HG03571 (cell line): ENCODE data around the gene DNAJB1.

Experiments
- ATAC-seq: cut with Tn5 transposase; IDR thresholded peaks from one replicate; pipeline ENCODE4 v1.9.1; 2021; ENCODE audit not compliant: unreplicated experiment

The DNAJB1 gene

DNA sequence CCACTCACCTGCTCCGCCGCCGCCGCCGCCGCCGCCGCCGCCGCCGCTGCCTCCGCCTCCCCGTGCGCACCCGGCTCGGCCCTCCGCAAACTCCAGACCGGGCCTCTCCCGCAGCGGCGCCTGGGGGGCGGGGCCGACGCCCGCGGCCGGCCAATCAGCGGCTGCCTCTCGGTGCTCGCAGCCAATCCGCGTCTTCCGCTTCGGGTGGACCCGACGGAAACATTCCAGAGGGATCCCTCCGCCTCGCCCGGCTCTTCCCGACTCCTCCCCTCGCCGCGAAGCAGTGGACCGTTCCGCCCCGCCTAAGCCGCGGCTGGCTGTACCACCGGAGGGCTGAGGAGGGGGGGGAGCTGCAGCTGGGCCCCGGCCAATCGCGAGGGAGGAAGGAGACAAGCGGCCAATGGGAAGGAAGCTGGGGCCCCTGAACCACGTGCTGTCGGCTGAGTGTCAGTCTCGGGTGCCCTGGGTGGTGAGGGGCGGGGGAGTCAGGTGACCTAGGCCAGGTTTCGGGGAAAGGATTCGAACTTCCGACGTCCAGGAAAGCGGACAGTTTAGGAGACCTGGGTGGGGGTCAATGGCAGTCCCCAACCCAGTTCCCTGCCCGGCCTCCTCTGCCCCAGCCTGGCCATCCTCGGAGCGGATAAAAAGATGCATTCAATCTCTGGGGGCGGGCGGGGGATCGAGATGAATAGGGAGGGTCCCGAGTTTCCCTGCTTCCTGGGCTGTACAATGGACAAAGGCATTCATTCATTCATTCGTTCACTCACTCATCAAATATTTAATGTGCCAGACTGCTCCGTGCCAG, 22.0 kb downstream of the DNAJB1 start, which contains the start of gene GIPC1:
TSS of gene GIPC1 (minus strand) at position 99 of the 805 bp plus-strand sequence. CDS start 13,151 bp downstream, outside the sequence.
- ATAC-seq: peak; percentile 62

DNA sequence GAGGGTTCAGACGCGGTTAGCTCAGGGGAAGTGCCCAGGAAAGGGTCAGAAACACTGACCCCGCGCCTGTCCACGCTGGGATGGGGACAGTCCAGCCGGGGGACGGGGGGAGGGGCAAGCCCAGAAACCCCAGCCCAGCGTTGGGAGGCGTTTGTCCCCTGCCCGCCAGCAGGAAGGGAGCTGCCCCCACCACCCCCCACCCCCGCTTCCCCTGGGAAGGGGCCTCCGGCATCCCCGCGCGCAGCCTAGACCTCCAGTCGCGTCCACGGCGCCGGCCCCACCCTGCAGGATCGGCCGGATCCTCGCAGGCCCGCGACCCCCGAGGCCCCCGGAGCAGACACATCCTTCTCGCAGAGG, 22.5 kb downstream of the DNAJB1 start:
- no peak for ATAC-seq

DNA sequence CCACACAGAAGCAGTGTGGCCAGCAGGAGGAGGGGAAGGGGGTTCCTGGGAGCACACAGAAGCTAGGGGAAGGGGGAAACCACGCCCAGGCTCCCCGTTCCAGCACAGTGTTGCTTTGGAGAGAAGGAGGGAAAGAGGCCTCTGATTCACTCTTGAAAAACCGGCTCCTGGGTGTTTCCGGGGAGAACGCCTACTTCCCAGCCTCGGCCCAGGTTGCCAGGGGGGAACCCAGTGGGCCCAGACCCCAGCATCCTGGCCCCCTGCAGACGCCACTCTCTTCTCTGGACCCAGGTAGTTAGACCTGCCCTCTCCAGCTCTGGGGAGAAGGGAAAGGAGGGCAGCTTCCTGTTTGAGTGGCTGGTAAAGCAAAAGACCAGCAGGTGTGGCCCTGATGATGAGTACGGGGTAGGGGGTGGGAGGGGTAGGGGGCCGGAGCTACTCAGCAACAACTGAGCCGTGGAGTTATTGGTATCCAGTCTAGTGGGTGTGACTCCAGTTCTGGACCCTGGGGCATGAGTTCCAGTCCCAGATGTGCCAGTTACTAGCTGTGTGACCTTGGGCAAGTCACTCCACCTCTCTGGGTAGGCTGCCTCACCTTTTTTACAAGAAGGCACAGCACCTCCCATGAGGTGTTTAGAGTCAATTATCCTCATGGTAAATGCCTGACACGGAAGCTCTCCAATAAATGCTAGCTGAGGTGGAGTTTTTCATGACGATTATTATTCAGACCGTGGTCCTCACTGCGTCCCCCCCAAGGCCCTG, 23.1 kb downstream of the DNAJB1 start:
- ATAC-seq: no peak

- no peak for ATAC-seq
These were observed 23.8 kb downstream of the DNAJB1 start for GRCh38 chr19:14494411-14494810.

- ATAC-seq: no peak
These were observed 25.4 kb downstream of the DNAJB1 start for GRCh38 chr19:14492756-14493337.

DNA sequence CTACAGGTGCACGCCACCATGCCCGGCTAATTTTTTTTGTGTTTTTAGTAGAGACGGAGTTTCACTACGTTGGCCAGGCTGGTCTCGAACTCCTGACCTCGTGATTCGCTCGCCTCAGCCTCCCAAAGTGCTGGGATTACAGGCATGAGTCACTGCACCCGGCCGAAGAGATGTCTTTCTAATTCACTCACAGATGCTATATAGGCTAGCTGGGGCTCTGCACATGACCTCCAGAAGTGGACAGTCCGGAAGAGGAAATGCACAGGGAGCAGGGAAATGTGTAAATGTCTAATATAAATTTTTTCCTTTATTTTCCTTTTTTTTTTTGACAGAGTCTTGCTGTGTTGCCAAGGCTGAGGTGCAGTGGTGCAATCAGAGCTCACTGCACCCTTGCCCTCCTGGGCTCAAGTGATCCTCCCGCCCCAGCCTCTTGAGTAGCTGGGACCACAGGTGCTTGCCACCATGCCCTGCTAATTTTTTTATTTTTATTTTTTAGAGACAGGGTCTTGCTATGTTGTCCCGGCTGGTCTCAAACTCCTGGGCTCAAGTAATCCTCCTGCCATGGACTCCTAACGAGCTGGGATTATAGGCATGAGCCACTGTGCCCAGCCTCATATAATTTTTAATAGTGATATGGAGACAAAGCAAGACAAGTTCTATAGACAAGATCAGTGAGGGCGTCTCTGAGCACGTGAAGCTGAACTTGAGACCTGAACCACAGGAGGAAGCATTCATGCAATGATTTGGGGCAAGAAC, 30.6 kb downstream of the DNAJB1 start:
- ATAC-seq: no peak

- ATAC-seq: no peak
These were observed 35.8 kb downstream of the DNAJB1 start for GRCh38 chr19:14482172-14482941.

- no peak for ATAC-seq
These were observed 37.5 kb downstream of the DNAJB1 start for GRCh38 chr19:14480700-14481079.

DNA sequence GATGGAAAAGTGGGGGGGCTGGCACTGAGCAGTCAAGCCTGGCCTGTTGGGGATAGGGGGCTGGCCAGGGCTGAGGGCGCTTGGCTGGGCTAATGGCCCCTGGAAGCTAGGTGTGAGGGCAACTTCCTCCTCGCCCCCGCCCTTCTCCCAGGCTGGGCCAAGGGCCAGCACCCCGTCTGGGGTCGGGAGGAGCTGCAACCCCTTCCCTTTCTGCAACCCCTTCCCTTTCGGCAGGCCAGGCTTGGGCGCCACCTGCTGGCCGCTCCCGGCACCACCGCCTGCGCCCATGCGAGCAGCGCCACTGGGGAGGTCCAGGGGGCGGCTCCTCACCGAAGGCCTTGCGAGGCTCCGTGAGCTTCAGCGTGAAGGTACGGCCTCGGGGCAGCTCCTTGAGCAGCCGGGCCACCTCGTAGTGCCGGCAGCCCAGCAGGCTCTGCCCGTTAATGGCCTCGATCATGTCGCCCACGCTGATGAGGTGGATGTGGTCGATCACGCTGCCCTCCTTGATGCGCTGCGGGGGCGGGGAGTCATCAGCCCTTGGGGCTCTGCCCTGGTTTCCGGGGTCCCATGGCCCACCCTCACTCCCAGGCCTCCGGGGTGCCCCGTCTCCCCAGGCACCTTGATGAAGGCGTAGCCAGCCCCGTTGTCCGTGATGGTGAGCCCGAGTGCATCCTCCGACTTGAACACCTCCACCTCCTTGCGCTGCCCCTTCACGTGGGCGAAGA, 38.1 kb downstream of the DNAJB1 start:
- ATAC-seq: no peak

GRCh38 chr19:14479309-14479974, 38.8 kb downstream of the DNAJB1 start:
- ATAC-seq: no peak

- no peak for ATAC-seq
These were observed 40.1 kb downstream of the DNAJB1 start for GRCh38 chr19:14478113-14478545.

DNA sequence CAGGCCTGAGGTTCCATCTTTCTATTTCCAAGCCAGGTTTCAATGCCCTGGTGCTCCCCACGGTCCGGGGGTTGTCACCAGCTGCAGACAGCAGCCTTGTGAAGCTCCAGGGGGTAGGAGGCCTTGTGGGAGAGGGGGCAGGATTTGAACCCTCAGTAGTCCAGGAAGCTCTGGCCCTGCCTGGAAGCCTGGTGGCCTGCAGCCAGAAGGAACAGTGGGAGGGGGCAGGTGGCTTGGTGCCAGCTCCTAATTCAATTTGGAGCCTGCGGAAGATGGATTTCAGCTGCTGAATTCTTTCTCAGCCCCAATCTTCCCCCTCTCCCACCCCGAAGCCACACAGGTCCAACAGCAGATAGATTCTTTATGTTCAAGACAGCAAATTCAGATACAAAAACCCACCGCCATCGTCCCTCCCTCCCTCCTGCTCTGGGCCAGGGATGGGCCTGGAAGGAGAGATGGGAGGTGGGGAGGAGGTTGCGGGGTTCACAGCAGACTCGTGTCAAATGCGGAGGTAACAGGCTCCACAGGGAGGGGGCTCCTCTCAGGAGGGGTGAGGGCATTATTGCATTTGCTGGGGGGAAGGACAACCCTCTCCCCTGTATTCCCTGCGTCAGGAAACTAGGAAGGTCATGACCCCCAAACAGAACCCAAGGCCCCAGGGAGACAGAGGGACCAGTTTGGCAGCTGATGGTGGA, 40.6 kb downstream of the DNAJB1 start:
- no peak for ATAC-seq

- ATAC-seq: no peak
These were observed 41.4 kb downstream of the DNAJB1 start for GRCh38 chr19:14476673-14477401.

- ATAC-seq: no peak
These were observed 41.9 kb downstream of the DNAJB1 start for GRCh38 chr19:14476327-14476672.

DNA sequence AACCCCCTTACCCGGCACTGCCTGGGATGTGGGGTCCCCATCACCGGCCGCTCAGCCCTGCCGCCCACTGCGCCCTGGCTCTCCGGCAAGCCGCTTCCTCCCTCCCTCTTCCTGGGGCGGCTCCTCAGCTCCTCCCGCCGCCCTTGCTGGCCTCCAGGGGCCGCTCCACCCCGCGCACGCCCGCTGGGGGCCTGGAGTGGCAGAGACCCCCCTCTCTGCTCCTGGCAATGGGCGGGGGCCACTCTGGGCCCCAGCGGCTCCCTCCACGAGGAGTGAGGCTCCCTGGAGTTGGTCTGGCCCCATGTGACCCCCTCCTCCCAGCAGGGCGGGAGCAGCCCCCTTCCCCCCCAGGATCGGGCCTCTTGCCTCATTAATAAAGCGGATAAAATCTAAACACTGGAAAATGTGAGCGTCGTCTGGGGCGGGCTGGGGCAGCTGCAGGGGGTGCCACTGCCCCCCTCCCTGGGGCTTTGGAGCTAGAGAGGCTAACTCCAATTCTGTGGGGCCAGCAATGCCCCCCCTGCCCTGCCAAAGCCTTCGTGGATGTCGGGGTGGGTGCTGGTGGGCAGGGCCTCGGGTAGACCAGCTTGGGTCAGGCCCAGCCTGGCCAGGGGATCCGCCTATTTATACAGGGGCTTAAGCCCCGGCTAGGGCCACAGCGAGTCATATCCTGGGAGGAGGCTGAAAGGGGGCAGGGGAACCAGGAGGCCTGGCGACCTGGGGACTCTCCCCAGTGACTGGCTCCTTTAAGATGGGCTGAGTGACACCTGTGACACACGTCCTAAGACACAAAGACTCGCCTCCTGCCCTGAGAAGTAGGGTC, 42.7 kb downstream of the DNAJB1 start, which contains the start of gene PTGER1:
TSS of gene PTGER1 (minus strand) at position 104 of the 823 bp plus-strand sequence. CDS start 1,034 bp downstream, outside the sequence.
- ATAC-seq: no peak

DNA sequence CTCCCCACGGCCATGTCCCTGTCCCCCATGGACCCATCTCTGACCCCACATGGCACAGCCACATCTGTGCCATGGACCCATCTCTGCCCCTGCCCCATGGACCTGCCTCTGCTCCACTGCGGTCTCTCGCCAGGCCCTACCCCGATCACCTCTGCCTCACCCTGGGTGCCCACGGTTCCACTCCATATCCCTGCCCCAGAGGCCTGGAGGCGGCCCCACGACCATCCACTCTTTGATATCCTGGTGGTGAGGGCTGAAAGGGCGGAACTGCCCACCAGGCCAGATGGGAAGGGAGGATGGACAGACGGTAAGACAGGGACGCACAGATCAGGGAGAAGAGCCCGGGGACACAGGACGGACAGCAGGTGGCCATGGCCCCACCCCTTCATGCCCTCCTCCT, 43.4 kb downstream of the DNAJB1 start:
- ATAC-seq: no peak

GRCh38 chr19:14473978-14474578, 44.1 kb downstream of the DNAJB1 start:
- no peak for ATAC-seq
